HEK293 (cell line): ENCODE data around the gene SLC35F5.
"Not testable (repeated sequence)": the region's sequence is repeated elsewhere in the genome, so short reads cannot be mapped to it uniquely, and the experiment has no call there.

Experiments used
- CTCF ChIA-PET: fragments of 350-600 bp; formaldehyde crosslinking; extraction: SDS; loops from one replicate; lab custom pipeline; 2021; ENCODE audit warnings: antibody characterized with exemption; lab: Yijun Ruan, JAX
- POLR2A ChIA-PET: fragments of 300-600 bp; formaldehyde crosslinking; extraction: SDS; loops from one replicate; lab custom pipeline; 2020; ENCODE audit warnings: antibody characterized with exemption, inconsistent platforms; lab: Yijun Ruan, JAX
- H3K27ac ChIP-seq: fragments of 200-500 bp; sonication (Bioruptor generic); 2 replicates; pipeline ENCODE4 v1.5.1; 2014; ENCODE audit warnings: low read depth, low read length, control low read depth, inconsistent platforms; ENCODE audit errors: extremely low read depth
- H3K36me3 ChIP-seq, 2 experiments: fragments of 200-500 bp in 1 of 2; sonication (Bioruptor generic) in 1 of 2; 1 replicate in 1 of 2; 2 replicates in 1 of 2; pipeline ENCODE4 v1.5.1; 2014 to 2017; ENCODE audit warnings: inconsistent platforms in 2 of 2, low read length in 2 of 2; ENCODE audit not compliant: control insufficient read depth in 2 of 2, insufficient read depth in 1 of 2
- H3K4me1 ChIP-seq: fragments of 200-500 bp; sonication (Bioruptor generic); 2 replicates; pipeline ENCODE4 v1.5.1; 2014; ENCODE audit warnings: mild to moderate bottlenecking, low read length, inconsistent platforms; ENCODE audit not compliant: control insufficient read depth, insufficient read depth
- H3K4me3 ChIP-seq: 2 replicates; pipeline ENCODE4 v1.5.1; 2011; ENCODE audit warnings: low read depth, mild to moderate bottlenecking, control low read depth, low read length, moderate library complexity
- H3K9me3 ChIP-seq: fragments of 200-500 bp; sonication (Bioruptor generic); 2 replicates; pipeline ENCODE4 v1.5.1; 2014; ENCODE audit warnings: low read depth, low read length, inconsistent platforms; ENCODE audit not compliant: control insufficient read depth, insufficient read depth
- FEZF1 ChIP-seq: fragments of 450-650 bp; formaldehyde crosslinking; IDR thresholded peaks from 2 replicates; pipeline ENCODE4 v1.5.1; 2016; ENCODE audit warnings: missing biosample characterization, missing genetic modification characterization
- HOXC10 ChIP-seq: sonication (generic); formaldehyde crosslinking; IDR thresholded peaks from 2 replicates; pipeline ENCODE4 v1.8.1; 2023; ENCODE audit warnings: mild to moderate bottlenecking, missing genetic modification reagents
- RBAK ChIP-seq: fragments of 450-650 bp; formaldehyde crosslinking; IDR thresholded peaks from 2 replicates; pipeline ENCODE4 v1.5.1; 2016; ENCODE audit warnings: missing biosample characterization, missing genetic modification characterization
- ZFP37 ChIP-seq: fragments of 450-650 bp; formaldehyde crosslinking; IDR thresholded peaks from 2 replicates; pipeline ENCODE4 v1.5.1; 2016; ENCODE audit warnings: missing biosample characterization, missing genetic modification characterization
- ZNF146 ChIP-seq: fragments of 450-650 bp; formaldehyde crosslinking; IDR thresholded peaks from 2 replicates; pipeline ENCODE4 v1.5.1; 2016; ENCODE audit warnings: missing biosample characterization, missing genetic modification characterization
- ZNF202 ChIP-seq: fragments of 450-650 bp; formaldehyde crosslinking; IDR thresholded peaks from 2 replicates; pipeline ENCODE4 v1.5.1; 2016; ENCODE audit warnings: missing biosample characterization, missing genetic modification characterization, borderline replicate concordance
- ZNF341 ChIP-seq: fragments of 450-650 bp; formaldehyde crosslinking; IDR thresholded peaks from 2 replicates; pipeline ENCODE4; 2016; ENCODE audit warnings: low read depth, missing biosample characterization, missing genetic modification characterization
- ZNF404 ChIP-seq: fragments of 450-650 bp; formaldehyde crosslinking; IDR thresholded peaks from 2 replicates; pipeline ENCODE4 v1.5.1; 2017; ENCODE audit warnings: missing biosample characterization, missing genetic modification characterization
- ZNF473 ChIP-seq: fragments of 450-650 bp; formaldehyde crosslinking; IDR thresholded peaks from 2 replicates; pipeline ENCODE4 v1.5.1; 2017; ENCODE audit warnings: missing biosample characterization, missing genetic modification characterization
- ZNF514 ChIP-seq: fragments of 450-650 bp; formaldehyde crosslinking; IDR thresholded peaks from 2 replicates; pipeline ENCODE4 v1.5.1; 2016; ENCODE audit warnings: missing biosample characterization, missing genetic modification characterization
- ZNF621 ChIP-seq: fragments of 450-650 bp; formaldehyde crosslinking; IDR thresholded peaks from 2 replicates; pipeline ENCODE4 v1.5.1; 2017; ENCODE audit warnings: missing biosample characterization, missing genetic modification characterization
- ZNF660 ChIP-seq: fragments of 450-650 bp; IDR thresholded peaks from 2 replicates; pipeline ENCODE4 v1.5.1; 2018; ENCODE audit warnings: missing biosample characterization, mild to moderate bottlenecking, missing genetic modification characterization
- ZNF837 ChIP-seq: fragments of 450-650 bp; formaldehyde crosslinking; IDR thresholded peaks from 2 replicates; pipeline ENCODE4 v1.5.1; 2016; ENCODE audit warnings: missing biosample characterization, missing genetic modification characterization
- ZNF843 ChIP-seq: fragments of 450-650 bp; formaldehyde crosslinking; IDR thresholded peaks from 2 replicates; pipeline ENCODE4 v1.5.1; 2016; ENCODE audit warnings: missing biosample characterization, missing genetic modification characterization
- TF ChIP-seq, protein P1 (sequence below): fragments of 450-650 bp; formaldehyde crosslinking; IDR thresholded peaks from 2 replicates; pipeline ENCODE4 v1.5.1; 2016; ENCODE audit warnings: missing biosample characterization, missing genetic modification characterization
- TF ChIP-seq, protein P2 (sequence below): fragments of 450-650 bp; formaldehyde crosslinking; IDR thresholded peaks from 2 replicates; pipeline ENCODE4 v1.5.1; 2016; ENCODE audit warnings: missing biosample characterization, missing genetic modification characterization
- TF ChIP-seq, protein P3 (sequence below): fragments of 450-650 bp; IDR thresholded peaks from 2 replicates; pipeline ENCODE4 v1.5.1; 2018; ENCODE audit warnings: missing biosample characterization, missing genetic modification characterization

SLC35F5 gene

DNA sequence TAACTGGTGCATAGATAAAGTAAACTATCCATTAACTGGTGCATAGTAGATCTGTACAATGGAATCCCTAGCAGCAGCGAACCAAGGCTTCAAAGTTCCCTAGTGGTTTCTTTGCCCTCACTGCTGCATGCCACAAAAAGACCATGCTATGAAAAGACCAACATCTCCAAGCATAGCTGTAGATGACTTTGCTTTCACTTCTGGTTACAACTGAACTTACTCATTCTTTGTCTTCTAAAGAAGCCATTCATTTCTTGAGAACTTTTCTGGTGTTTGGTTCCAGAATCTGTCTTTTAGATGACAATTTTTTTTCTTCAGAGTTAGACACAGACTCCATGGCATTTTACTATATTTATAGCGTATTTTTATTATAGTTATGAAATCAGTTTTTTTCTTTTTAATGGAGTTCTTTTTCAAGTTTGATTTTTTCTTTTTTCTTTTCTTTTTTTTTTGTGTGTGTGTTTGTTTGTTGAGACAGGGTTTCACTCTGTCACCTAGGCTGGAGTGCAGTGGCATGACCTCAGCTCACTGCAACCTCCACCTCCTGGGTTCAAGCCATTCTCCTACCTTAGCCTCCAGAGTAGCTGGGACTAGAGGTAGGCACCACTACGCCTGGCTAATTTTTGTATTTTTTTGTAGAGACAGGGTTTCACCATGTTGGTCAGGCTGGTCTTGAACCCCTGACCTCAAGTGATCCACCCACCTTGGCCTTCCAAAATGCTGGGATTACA is 63.6 kb downstream of the SLC35F5 start (continued):
- TF ChIP-seq ZNF202 (no peak), ZNF146 (tag by site-specific recombination) (no peak), RBAK (no peak), ZNF660 (tag by site-specific recombination) (no peak)
- TF ChIP-seq, protein P1, sequence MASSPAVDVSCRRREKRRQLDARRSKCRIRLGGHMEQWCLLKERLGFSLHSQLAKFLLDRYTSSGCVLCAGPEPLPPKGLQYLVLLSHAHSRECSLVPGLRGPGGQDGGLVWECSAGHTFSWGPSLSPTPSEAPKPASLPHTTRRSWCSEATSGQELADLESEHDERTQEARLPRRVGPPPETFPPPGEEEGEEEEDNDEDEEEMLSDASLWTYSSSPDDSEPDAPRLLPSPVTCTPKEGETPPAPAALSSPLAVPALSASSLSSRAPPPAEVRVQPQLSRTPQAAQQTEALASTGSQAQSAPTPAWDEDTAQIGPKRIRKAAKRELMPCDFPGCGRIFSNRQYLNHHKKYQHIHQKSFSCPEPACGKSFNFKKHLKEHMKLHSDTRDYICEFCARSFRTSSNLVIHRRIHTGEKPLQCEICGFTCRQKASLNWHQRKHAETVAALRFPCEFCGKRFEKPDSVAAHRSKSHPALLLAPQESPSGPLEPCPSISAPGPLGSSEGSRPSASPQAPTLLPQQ (tag by site-specific recombination) = no peak

DNA sequence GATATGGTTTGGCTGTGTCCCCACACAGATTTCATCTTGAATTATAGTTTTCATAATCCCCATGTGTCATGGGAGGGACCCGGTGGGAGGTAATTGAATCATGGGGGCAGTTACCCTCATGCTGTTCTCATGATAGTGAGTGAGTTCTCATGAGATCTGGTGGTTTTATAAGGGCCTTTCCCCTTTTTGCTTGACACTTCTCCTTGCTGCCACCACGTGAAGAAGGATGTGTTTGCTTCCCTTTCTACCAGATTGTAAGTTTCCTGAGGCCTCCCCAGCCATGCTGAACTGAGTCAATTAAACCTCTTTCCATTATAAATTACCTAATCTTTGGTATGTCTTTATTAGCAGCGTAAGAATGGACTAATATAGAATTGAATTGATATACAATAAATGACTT is 65.6 kb downstream of the SLC35F5 start:
- POLR2A ChIA-PET = interaction anchor here (1.1 kb wide), 1 partner anchor 10 kb away, joined by 3 read pairs; no protein-coding TSS in a partner anchor

DNA sequence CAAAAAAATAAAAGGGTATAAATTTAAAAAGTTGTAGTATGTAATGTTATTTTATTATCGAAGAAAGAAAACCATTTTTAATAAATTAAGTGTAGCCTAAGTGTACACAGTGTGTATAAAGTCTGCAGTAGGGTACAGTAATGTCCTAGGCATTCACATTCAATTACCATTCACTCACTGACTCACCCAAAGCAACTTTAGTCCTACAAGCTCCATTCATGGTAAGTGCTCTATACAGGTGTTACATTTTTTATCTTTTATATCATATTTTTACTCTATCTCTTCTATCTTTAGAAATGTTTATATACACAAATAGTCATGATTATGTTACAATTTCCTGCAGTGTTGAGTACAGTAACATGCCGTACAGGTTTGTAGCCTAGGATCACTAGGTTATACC is 69.9 kb downstream of the SLC35F5 start:
- Histone ChIP-seq H3K4me3 (no peak overlapping the region), H3K9me3 (no peaks in the 10 kb centered on the region), H3K4me1 (no peaks in the 10 kb centered on the region), H3K36me3 (no peaks in the 10 kb centered on the region), H3K27ac (no peak overlapping the region)
- TF ChIP-seq ZNF404 (tag by site-specific recombination) (no peak), ZFP37 (tag by site-specific recombination) (no peak), ZNF621 (tag by site-specific recombination) (no peak), ZNF514 (tag by site-specific recombination) (no peak), HOXC10 (CRISPR knock-in tag) (no peak), FEZF1 (tag by site-specific recombination) (no peak), ZNF837 (no peak), ZNF473 (tag by site-specific recombination) (no peak), ZNF341 (tag by site-specific recombination) (no peak), ZNF843 (tag by site-specific recombination) (no peak)
- TF ChIP-seq, protein P2, sequence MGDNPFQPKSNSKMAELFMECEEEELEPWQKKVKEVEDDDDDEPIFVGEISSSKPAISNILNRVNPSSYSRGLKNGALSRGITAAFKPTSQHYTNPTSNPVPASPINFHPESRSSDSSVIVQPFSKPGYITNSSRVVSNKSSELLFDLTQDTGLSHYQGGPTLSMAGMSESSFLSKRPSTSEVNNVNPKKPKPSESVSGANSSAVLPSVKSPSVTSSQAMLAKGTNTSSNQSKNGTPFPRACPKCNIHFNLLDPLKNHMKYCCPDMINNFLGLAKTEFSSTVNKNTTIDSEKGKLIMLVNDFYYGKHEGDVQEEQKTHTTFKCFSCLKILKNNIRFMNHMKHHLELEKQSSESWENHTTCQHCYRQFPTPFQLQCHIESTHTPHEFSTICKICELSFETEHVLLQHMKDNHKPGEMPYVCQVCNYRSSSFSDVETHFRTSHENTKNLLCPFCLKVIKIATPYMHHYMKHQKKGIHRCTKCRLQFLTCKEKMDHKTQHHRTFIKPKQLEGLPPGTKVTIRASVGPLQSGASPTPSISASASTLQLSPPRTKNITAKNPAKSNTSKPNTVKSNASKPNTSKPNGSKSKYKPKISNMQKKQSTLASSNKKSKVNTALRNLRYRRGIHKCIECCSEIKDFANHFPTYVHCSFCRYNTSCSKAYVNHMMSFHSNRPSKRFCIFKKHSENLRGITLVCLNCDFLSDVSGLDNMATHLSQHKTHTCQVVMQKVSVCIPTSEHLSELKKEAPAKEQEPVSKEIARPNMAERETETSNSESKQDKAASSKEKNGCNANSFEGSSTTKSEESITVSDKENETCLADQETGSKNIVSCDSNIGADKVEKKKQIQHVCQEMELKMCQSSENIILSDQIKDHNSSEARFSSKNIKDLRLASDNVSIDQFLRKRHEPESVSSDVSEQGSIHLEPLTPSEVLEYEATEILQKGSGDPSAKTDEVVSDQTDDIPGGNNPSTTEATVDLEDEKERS = no peak
- TF ChIP-seq, protein P3, sequence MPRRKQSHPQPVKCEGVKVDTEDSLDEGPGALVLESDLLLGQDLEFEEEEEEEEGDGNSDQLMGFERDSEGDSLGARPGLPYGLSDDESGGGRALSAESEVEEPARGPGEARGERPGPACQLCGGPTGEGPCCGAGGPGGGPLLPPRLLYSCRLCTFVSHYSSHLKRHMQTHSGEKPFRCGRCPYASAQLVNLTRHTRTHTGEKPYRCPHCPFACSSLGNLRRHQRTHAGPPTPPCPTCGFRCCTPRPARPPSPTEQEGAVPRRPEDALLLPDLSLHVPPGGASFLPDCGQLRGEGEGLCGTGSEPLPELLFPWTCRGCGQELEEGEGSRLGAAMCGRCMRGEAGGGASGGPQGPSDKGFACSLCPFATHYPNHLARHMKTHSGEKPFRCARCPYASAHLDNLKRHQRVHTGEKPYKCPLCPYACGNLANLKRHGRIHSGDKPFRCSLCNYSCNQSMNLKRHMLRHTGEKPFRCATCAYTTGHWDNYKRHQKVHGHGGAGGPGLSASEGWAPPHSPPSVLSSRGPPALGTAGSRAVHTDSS (tag by site-specific recombination) = no peak
- POLR2A ChIA-PET = no interaction called here
- CTCF ChIA-PET = interaction anchor here (0.6 to 0.7 kb wide), 2 partner anchors 420 to 882 kb away, joined by 3 read pairs; no protein-coding TSS in a partner anchor

More for the DNA sequence above, 65.6 kb downstream of the SLC35F5 start:
- H3K4me1 ChIP-seq, H3K36me3 ChIP-seq, H3K9me3 ChIP-seq, H3K4me3 ChIP-seq, CTCF ChIA-PET, H3K27ac ChIP-seq: not testable (repeated sequence)
